GM23338 (cell line): ENCODE results near the gene CPAMD8. TPM values are rescaled to one million over a fixed set of nuclear protein-coding genes. Genes with fewer than 3 reads are reported as not detected.

Experiments used
- ATAC-seq: fragments of 200-7000 bp; cut with Tn5 transposase; 3 replicates; pipeline ENCODE4 v1.9.1; 2020
- DNase-seq: peaks from one replicate; pipeline ENCODE4 v3.0.0-alpha.2; 2015; ENCODE audit warnings: low spot score
- H2AFZ ChIP-seq: fragments of 200-600 bp; sonication (generic); 2 replicates; pipeline ENCODE4 v1.8.0; 2016; ENCODE audit warnings: antibody characterized with exemption, mild to moderate bottlenecking, moderate library complexity
- H3F3A ChIP-seq: fragments of 200-600 bp; sonication (generic); replicated peaks from 2 replicates; pipeline ENCODE4 v1.8.0; 2017; ENCODE audit warnings: antibody characterized with exemption, mixed run types, low read depth
- H3K27ac ChIP-seq: fragments of 200-600 bp; sonication (generic); 2 replicates; pipeline ENCODE4 v1.6.1; 2016; ENCODE audit warnings: low read depth
- H3K27me3 ChIP-seq: fragments of 200-600 bp; sonication (generic); 2 replicates; pipeline ENCODE4 v1.8.0; 2016; ENCODE audit warnings: mild to moderate bottlenecking, mixed run types, moderate library complexity; ENCODE audit not compliant: insufficient read depth
- H3K36me3 ChIP-seq: fragments of 200-600 bp; sonication (generic); 2 replicates; pipeline ENCODE4 v1.8.0; 2016; ENCODE audit warnings: mild to moderate bottlenecking; ENCODE audit not compliant: insufficient read depth
- H3K4me1 ChIP-seq: fragments of 200-600 bp; sonication (generic); 2 replicates; pipeline ENCODE4 v1.8.0; 2016; ENCODE audit warnings: mild to moderate bottlenecking, moderate library complexity; ENCODE audit not compliant: insufficient read depth
- H3K4me2 ChIP-seq: fragments of 200-600 bp; sonication (generic); 2 replicates; pipeline ENCODE4 v1.7.1; 2017; ENCODE audit warnings: mixed run types
- H3K4me3 ChIP-seq: fragments of 200-600 bp; sonication (generic); 2 replicates; pipeline ENCODE4 v1.6.1; 2016; ENCODE audit warnings: mixed run types
- H3K79me2 ChIP-seq: fragments of 200-600 bp; sonication (generic); replicated peaks from 2 replicates; pipeline ENCODE4 v1.8.0; 2017; ENCODE audit warnings: mild to moderate bottlenecking; ENCODE audit not compliant: insufficient read depth
- H3K9me2 ChIP-seq: fragments of 200-600 bp; sonication (generic); 2 replicates; pipeline ENCODE4 v1.8.0; 2017; ENCODE audit not compliant: insufficient read depth
- H4K20me1 ChIP-seq: fragments of 200-600 bp; sonication (generic); replicated peaks from 2 replicates; pipeline ENCODE4 v1.8.0; 2017; ENCODE audit warnings: mild to moderate bottlenecking; ENCODE audit not compliant: insufficient read depth
- H3K27ac Mint-ChIP-seq: 2 replicates; pipeline ENCODE4 v1.8.0; 2020; ENCODE audit warnings: inconsistent platforms, mild to moderate bottlenecking, moderate library complexity, mixed read lengths
- H3K27me3 Mint-ChIP-seq: 3 replicates; pipeline ENCODE4 v1.8.0; 2022; ENCODE audit warnings: low read depth, mild to moderate bottlenecking, moderate library complexity, mixed read lengths, inconsistent platforms; ENCODE audit not compliant: insufficient read depth, poor library complexity
- H3K36me3 Mint-ChIP-seq: 3 replicates; pipeline ENCODE4 v1.8.0; 2021; ENCODE audit warnings: low read depth, mild to moderate bottlenecking, inconsistent platforms, moderate library complexity, mixed read lengths
- H3K4me1 Mint-ChIP-seq: 3 replicates; pipeline ENCODE4 v1.8.0; 2020; ENCODE audit warnings: mild to moderate bottlenecking, inconsistent platforms, mixed read lengths
- H3K4me3 Mint-ChIP-seq: 3 replicates; pipeline ENCODE4 v1.8.0; 2021; ENCODE audit warnings: moderate library complexity, mild to moderate bottlenecking, inconsistent platforms, mixed read lengths
- H3K9me3 Mint-ChIP-seq: 3 replicates; pipeline ENCODE4 v1.8.0; 2020; ENCODE audit warnings: moderate library complexity, mild to moderate bottlenecking, inconsistent platforms, mixed read lengths
- CREB1 ChIP-seq: fragments of 250-450 bp; sonication (Bioruptor Pico); IDR thresholded peaks from 2 replicates; pipeline ENCODE4 v1.5.0; 2020; ENCODE audit warnings: low read depth, mild to moderate bottlenecking, moderate library complexity
- ETS1 ChIP-seq: IDR thresholded peaks from 2 replicates; pipeline ENCODE4 v1.6.1; 2016; ENCODE audit warnings: antibody characterized with exemption
- POLR2AphosphoS5 ChIP-seq: IDR thresholded peaks from 2 replicates; pipeline ENCODE4 v1.6.1; 2016; ENCODE audit warnings: antibody characterized with exemption, low read depth
- ZNF462 ChIP-seq: fragments of 250-450 bp; sonication (Bioruptor Pico); IDR thresholded peaks from 2 replicates; pipeline ENCODE4 v1.5.0; 2020; ENCODE audit warnings: mild to moderate bottlenecking, moderate library complexity
- polyA plus RNA-seq: library from polyadenylated mRNA; unstranded; fragments of >200 nt; fragmentation: Nextera tagmentation; extraction: Ambion mirVana; gene quantifications from 2 replicates; pipeline ENCODE4 v1.2.1, GENCODE V29; 2016
- total RNA-seq: library from RNA; depleted of rRNA; stranded (reverse); fragments of >200 nt; shearing (Covaris generic); gene quantifications from 2 replicates; pipeline ENCODE4 v1.2.3, GENCODE V29; 2014
- TF ChIP-seq, protein P1 (sequence below), 2 experiments: fragments of 200-600 bp in 1 of 2; sonication (generic) in 1 of 2; conservative IDR thresholded peaks; 2 replicates each; pipeline versions ENCODE4 v1.5.1 to v1.6.1; 2016 to 2017; ENCODE audit warnings: antibody characterized with exemption in 2 of 2, low read depth in 2 of 2, mild to moderate bottlenecking in 2 of 2, moderate library complexity in 1 of 2

CPAMD8 gene
- total and polyA plus RNA-seq, 2 experiments from 2014 or later: 4.4 to 11.8 TPM

DNA sequence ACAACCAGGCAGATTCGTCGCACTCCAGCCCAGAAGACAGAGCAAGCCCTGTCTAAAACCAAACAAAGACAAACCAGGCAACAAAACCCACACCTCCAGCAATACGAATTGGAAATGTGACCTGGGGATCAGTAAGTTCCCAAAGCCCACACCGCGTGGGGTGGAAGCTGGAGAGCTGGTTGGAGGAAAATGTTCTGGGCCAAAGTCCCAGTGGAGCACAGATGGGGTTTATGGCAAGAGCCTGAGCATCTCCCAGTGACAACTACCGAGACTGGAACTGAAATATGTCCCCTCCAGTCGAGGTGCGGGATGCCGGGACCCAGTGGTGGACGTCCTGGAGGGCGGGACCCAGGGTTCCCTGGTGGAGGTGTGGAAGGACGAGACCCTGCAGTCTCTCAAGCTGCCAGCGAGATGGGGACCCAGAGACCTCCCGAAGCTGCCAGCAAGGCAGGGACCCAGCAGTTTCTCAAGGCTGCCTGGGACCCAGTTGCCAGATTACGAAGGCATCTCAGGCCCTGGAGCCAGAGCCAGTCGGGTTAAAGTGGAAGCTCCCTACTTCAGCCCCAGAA, 22.4 kb upstream of the CPAMD8 start:
- Mint-ChIP-seq H3K27me3 (no peaks in the 10 kb centered on the region), H3K4me1 (peaks cover 8% of the 10 kb centered on the region), H3K36me3 (peaks cover 51% of the 10 kb centered on the region), H3K9me3 (no peaks in the 10 kb centered on the region), H3K27ac (no peak overlapping the region), H3K4me3 (no peak overlapping the region)
- ATAC-seq (no peak), DNase-seq (no peak)
- Histone ChIP-seq H3K4me2 (no peak overlapping the region), H3K27ac (no peak overlapping the region), H2AFZ (no peak overlapping the region), H3K27me3 (no peaks in the 10 kb centered on the region), H3K9me2 (no peaks in the 10 kb centered on the region), H3K4me1 (no peaks in the 10 kb centered on the region), H3K4me3 (no peak overlapping the region), H3K79me2 (no peaks in the 10 kb centered on the region), H4K20me1 (no peaks in the 10 kb centered on the region; the same call in none of the 2 replicates), H3F3A (0 out of 2 replicates have a peak, but pooled peaks cover 3% of the 10 kb centered on the region), H3K36me3 (peaks cover 22% of the 10 kb centered on the region)
- no peak for TF ChIP-seq POLR2AphosphoS5
- no peak for TF ChIP-seq ZNF462
- TF ChIP-seq CREB1 (CRISPR knock-in tag): no peak
- no peak for TF ChIP-seq ETS1
- TF ChIP-seq, protein P1, sequence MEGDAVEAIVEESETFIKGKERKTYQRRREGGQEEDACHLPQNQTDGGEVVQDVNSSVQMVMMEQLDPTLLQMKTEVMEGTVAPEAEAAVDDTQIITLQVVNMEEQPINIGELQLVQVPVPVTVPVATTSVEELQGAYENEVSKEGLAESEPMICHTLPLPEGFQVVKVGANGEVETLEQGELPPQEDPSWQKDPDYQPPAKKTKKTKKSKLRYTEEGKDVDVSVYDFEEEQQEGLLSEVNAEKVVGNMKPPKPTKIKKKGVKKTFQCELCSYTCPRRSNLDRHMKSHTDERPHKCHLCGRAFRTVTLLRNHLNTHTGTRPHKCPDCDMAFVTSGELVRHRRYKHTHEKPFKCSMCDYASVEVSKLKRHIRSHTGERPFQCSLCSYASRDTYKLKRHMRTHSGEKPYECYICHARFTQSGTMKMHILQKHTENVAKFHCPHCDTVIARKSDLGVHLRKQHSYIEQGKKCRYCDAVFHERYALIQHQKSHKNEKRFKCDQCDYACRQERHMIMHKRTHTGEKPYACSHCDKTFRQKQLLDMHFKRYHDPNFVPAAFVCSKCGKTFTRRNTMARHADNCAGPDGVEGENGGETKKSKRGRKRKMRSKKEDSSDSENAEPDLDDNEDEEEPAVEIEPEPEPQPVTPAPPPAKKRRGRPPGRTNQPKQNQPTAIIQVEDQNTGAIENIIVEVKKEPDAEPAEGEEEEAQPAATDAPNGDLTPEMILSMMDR (conservative IDR thresholded peaks at IDR 0.05; ENCODE audit: low read depth in 2 of 2): no peak
